Measurements from ENCODE around the gene RANBP10. TPM values are rescaled to one million over a fixed set of nuclear protein-coding genes. Genes with fewer than 3 reads are reported as not detected.

The RANBP10 gene
- total and polyA plus RNA-seq, 2 of the 13 experiments (the other 11 are each of a cell fraction or from before 2014, with no cell fraction given), result 9.2 to 22.7 TPM

DNA sequence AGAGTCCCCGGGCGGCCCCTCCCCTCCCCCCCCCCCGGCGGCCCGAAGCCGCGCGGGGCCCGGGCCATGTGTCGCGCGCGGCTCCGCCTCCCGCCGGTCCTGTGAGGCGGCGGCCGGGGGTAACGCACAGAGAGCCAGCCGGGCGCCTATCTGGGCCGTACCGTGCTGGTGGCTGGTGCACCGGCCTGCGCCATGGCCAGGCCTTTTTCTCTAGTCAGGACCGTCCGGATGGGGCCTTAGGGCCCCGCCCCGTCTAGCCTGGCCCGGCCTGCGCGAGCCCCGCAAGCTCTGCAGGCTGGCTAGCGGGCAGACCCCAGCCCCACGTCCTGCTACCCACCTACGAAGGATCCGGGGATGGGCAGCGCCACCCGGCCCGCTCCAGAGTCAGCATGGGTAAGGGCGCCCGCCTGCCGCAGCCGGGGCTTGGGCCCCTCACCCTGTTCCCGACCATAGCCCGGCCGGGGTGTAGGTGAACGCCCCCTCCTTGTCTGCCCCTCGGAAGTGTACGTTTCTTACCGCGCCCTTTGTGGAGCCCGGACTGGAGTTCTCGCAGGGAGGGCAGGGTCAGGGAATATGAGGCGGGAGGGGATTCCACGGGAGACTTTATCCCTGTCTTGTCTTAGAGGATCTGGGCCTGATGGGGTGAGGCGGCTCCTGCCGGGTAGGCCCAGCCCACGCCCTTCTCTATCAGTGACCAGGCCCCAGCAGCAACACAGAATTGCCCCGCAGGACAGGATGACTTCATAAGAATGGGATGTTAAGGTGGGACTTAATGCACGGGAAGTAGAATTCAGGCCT, 40.9 kb upstream of the RANBP10 start, which contains the start of gene CENPT (continued):
- TF ChIP-seq ZNF234 (CRISPR knock-in tag; conservative IDR thresholded peaks at IDR 0.05) (no peak), ZNF768 (CRISPR knock-in tag; IDR thresholded peaks at IDR 0.05) (no peak), ZSCAN25 (CRISPR knock-in tag; IDR thresholded peaks at IDR 0.05) (no peak), SP4 (CRISPR knock-in tag; IDR thresholded peaks at IDR 0.05) (no peak), SALL2 (CRISPR knock-in tag; IDR thresholded peaks at IDR 0.05) (no peak; the same call in 1 of the 2 replicates), KDM2A (CRISPR knock-in tag; IDR thresholded peaks at IDR 0.05; ENCODE audit: borderline replicate concordance, low read depth) (no peak), ZNF883 (CRISPR knock-in tag; IDR thresholded peaks at IDR 0.05; ENCODE audit: not compliant biosample characterization) (no peak), NCOA5 (CRISPR knock-in tag; IDR thresholded peaks at IDR 0.05) (no peak), SSRP1 (CRISPR knock-in tag; IDR thresholded peaks at IDR 0.05) (no peak), ZNF138 (CRISPR knock-in tag; IDR thresholded peaks at IDR 0.05; ENCODE audit: low read depth) (no peak), ZFP62 (CRISPR knock-in tag; IDR thresholded peaks at IDR 0.05) (no peak), NKX3-1 (CRISPR knock-in tag; IDR thresholded peaks at IDR 0.05) (no peak), GATAD1 (CRISPR knock-in tag; IDR thresholded peaks at IDR 0.05) (peak; percentile 22; the same call in 1 of the 2 replicates)
- TF ChIP-seq, protein P1, sequence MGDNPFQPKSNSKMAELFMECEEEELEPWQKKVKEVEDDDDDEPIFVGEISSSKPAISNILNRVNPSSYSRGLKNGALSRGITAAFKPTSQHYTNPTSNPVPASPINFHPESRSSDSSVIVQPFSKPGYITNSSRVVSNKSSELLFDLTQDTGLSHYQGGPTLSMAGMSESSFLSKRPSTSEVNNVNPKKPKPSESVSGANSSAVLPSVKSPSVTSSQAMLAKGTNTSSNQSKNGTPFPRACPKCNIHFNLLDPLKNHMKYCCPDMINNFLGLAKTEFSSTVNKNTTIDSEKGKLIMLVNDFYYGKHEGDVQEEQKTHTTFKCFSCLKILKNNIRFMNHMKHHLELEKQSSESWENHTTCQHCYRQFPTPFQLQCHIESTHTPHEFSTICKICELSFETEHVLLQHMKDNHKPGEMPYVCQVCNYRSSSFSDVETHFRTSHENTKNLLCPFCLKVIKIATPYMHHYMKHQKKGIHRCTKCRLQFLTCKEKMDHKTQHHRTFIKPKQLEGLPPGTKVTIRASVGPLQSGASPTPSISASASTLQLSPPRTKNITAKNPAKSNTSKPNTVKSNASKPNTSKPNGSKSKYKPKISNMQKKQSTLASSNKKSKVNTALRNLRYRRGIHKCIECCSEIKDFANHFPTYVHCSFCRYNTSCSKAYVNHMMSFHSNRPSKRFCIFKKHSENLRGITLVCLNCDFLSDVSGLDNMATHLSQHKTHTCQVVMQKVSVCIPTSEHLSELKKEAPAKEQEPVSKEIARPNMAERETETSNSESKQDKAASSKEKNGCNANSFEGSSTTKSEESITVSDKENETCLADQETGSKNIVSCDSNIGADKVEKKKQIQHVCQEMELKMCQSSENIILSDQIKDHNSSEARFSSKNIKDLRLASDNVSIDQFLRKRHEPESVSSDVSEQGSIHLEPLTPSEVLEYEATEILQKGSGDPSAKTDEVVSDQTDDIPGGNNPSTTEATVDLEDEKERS (CRISPR knock-in tag; IDR thresholded peaks at IDR 0.05), result no peak
- TF ChIP-seq, protein P2, sequence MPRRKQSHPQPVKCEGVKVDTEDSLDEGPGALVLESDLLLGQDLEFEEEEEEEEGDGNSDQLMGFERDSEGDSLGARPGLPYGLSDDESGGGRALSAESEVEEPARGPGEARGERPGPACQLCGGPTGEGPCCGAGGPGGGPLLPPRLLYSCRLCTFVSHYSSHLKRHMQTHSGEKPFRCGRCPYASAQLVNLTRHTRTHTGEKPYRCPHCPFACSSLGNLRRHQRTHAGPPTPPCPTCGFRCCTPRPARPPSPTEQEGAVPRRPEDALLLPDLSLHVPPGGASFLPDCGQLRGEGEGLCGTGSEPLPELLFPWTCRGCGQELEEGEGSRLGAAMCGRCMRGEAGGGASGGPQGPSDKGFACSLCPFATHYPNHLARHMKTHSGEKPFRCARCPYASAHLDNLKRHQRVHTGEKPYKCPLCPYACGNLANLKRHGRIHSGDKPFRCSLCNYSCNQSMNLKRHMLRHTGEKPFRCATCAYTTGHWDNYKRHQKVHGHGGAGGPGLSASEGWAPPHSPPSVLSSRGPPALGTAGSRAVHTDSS (CRISPR knock-in tag; conservative IDR thresholded peaks at IDR 0.05), result no peak
- TF ChIP-seq, protein P3, sequence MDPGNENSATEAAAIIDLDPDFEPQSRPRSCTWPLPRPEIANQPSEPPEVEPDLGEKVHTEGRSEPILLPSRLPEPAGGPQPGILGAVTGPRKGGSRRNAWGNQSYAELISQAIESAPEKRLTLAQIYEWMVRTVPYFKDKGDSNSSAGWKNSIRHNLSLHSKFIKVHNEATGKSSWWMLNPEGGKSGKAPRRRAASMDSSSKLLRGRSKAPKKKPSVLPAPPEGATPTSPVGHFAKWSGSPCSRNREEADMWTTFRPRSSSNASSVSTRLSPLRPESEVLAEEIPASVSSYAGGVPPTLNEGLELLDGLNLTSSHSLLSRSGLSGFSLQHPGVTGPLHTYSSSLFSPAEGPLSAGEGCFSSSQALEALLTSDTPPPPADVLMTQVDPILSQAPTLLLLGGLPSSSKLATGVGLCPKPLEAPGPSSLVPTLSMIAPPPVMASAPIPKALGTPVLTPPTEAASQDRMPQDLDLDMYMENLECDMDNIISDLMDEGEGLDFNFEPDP (CRISPR knock-in tag; conservative IDR thresholded peaks at IDR 0.05), result no peak
- TF ChIP-seq, protein P4, sequence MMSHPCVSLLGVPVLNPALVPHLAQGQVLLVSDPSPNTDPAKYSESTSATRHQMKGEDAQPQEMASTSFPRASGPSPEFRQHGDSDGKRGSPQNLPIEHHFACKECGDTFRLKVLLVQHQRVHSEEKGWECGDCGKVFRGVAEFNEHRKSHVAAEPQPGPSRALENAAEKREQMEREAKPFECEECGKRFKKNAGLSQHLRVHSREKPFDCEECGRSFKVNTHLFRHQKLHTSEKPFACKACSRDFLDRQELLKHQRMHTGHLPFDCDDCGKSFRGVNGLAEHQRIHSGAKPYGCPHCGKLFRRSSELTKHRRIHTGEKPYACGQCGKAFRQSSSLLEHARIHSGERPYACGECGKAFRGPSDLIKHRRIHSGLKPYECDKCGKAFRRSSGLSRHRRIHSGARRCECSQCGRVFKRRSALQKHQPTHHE (CRISPR knock-in tag; IDR thresholded peaks at IDR 0.05; ENCODE audit: borderline replicate concordance), result 0 out of 2 replicates have a peak, but pooled peaks have one; percentile 21

Measured in HepG2 (cell line).